ENCODE results near the gene MBD1.

DNA sequence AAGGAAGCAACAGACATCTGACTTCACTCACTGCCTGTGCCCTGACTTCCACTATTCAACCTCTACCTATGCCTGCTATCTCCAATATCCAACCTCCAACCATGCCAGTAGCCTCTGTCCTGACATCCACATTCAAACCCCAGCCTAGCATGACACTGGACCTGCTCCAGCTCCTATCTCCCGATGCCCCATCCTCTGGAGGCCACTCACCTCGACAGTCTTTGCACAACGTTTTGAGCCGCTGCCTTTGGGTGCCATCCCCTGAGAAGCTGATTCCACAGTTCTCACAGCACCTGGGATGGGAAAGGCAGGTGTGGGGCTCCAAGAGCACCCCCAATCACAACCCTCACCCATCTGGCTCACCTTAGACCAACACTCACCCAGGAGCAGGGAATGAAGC lies 4.9 kb downstream of the MBD1 start:
- TF ChIP-seq, protein P1, sequence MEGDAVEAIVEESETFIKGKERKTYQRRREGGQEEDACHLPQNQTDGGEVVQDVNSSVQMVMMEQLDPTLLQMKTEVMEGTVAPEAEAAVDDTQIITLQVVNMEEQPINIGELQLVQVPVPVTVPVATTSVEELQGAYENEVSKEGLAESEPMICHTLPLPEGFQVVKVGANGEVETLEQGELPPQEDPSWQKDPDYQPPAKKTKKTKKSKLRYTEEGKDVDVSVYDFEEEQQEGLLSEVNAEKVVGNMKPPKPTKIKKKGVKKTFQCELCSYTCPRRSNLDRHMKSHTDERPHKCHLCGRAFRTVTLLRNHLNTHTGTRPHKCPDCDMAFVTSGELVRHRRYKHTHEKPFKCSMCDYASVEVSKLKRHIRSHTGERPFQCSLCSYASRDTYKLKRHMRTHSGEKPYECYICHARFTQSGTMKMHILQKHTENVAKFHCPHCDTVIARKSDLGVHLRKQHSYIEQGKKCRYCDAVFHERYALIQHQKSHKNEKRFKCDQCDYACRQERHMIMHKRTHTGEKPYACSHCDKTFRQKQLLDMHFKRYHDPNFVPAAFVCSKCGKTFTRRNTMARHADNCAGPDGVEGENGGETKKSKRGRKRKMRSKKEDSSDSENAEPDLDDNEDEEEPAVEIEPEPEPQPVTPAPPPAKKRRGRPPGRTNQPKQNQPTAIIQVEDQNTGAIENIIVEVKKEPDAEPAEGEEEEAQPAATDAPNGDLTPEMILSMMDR (conservative IDR thresholded peaks at IDR 0.05; ENCODE audit: low read length) = no peak
- TF ChIP-seq EZH2phosphoT487 (IDR thresholded peaks at IDR 0.05; ENCODE audit: borderline replicate concordance) = no peak
